ENCODE measurements around the gene SLF1. TPM values are rescaled to one million over a fixed set of nuclear protein-coding genes. Genes with fewer than 3 reads are reported as not detected.

Gene SLF1
- total and polyA plus RNA-seq, 2 donors (not counting 1 experiment from before 2014, with no cell fraction given) = 3.5 to 15.2 TPM

DNA sequence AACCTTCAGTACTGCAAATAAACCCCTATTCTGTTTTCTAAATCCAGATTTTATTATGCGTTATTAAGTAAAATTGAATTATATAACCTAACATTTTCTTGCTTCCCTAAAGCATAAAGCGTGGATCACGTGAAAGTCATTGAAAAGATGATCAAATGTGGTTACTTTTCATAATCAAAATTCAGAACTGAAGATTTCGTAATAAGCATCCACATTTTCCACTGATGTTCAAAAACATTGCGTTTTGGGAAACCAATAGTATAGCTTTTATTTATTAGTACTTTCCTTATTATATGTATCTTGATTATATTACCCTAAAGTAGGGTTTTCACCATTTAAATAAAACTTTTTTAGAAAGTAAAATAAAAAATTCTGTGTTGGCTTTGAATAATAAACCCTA is 1.8 kb downstream of the SLF1 start:
- Histone ChIP-seq H3K4me2 (replicated peaks; ENCODE audit: low read depth, low read length, poor library complexity, severe bottlenecking) (no peak overlapping the region), H2AFZ (ENCODE audit: insufficient read depth, low read depth, low read length, poor library complexity, severe bottlenecking) (no peak overlapping the region), H3K4me3 (ENCODE audit: control extremely low read depth in 1 of 5, extremely low read depth in 1 of 5, insufficient read depth in 1 of 5, low read depth in 2 of 5, low read length in 4 of 5) (no peak overlapping the region), H4K20me1 (ENCODE audit: control insufficient read depth, insufficient read depth, low read length, poor library complexity, severe bottlenecking) (no peaks in the 10 kb centered on the region), H3K27me3 (replicated peaks in 1 of 4; ENCODE audit: control extremely low read depth in 1 of 4, control insufficient read depth in 3 of 4, insufficient read depth in 4 of 4, low read length in 3 of 4) (no peaks in the 10 kb centered on the region), H3K79me2 (ENCODE audit: control insufficient read depth, insufficient read depth, low read length) (peaks cover 40% of the 10 kb centered on the region), H3K9ac (ENCODE audit: low read length) (no peak overlapping the region), H3K36me3 (replicated peaks in 1 of 2; ENCODE audit: control extremely low read depth in 1 of 2, control insufficient read depth in 1 of 2, extremely low read depth in 1 of 2, insufficient read depth in 2 of 2, low read length in 1 of 2) (peaks cover 0 to 2% of the 10 kb centered on the region in 2 experiments), H3K27ac (ENCODE audit: low read length in 2 of 2) (no peak overlapping the region), H3K9me3 (ENCODE audit: control extremely low read depth in 1 of 3, control insufficient read depth in 2 of 3, insufficient read depth in 1 of 3, low read length in 2 of 3) (no peaks in the 10 kb centered on the region), H3K4me1 (ENCODE audit: control insufficient read depth in 2 of 2, insufficient read depth in 2 of 2, low read length in 2 of 2) (peaks cover 18% of the 10 kb centered on the region in 2 donors)
- no peak overlapping the region for H3K27ac Mint-ChIP-seq
- H3K27me3 Mint-ChIP-seq = no peaks in the 10 kb centered on the region
- peaks cover 25% of the 10 kb centered on the region for H3K4me1 Mint-ChIP-seq
- ChIA-PET POLR2A (no interaction called here), CTCF (no interaction called here)
- ATAC-seq (ENCODE audit: low read depth) (no peak), DNase-seq (no peak)
- no peak for TF ChIP-seq EZH2 (IDR thresholded peaks at IDR 0.05; ENCODE audit: borderline replicate concordance, insufficient read depth, low read depth, low read length, poor library complexity, severe bottlenecking)
- TF ChIP-seq, protein P1, sequence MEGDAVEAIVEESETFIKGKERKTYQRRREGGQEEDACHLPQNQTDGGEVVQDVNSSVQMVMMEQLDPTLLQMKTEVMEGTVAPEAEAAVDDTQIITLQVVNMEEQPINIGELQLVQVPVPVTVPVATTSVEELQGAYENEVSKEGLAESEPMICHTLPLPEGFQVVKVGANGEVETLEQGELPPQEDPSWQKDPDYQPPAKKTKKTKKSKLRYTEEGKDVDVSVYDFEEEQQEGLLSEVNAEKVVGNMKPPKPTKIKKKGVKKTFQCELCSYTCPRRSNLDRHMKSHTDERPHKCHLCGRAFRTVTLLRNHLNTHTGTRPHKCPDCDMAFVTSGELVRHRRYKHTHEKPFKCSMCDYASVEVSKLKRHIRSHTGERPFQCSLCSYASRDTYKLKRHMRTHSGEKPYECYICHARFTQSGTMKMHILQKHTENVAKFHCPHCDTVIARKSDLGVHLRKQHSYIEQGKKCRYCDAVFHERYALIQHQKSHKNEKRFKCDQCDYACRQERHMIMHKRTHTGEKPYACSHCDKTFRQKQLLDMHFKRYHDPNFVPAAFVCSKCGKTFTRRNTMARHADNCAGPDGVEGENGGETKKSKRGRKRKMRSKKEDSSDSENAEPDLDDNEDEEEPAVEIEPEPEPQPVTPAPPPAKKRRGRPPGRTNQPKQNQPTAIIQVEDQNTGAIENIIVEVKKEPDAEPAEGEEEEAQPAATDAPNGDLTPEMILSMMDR (IDR thresholded peaks at IDR 0.05) = no peak
- no peak overlapping the region for H3K4me3 Mint-ChIP-seq
- no CpG with 5 or more reads among the region's 5 CpGs for WGBS (ENCODE audit: insufficient coverage)
- H3K9me3 Mint-ChIP-seq (ENCODE audit: insufficient read depth) = no peaks in the 10 kb centered on the region
- intact Hi-C loops (cut with micrococcal nuclease) = no loop called here

DNA sequence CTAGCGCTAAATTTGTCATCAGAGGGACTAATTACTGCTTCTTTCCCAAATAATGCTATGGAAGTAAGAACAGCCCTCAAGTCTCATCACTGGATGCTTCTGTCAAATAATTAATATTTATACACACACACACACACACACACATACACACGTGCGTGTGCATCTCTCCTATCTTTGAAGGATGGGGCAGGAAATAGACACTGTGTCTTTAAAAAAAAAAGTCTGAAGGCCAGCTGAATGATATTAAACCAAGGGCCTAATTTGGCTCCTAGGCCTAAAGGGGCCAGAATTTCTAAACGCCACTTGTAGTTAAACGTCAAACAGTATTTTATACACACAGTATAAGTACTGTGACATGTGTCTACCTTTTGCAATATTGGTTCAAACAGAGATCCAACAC is 3.3 kb downstream of the SLF1 start:
- peaks cover 45% of the 10 kb centered on the region for H3K79me2 ChIP-seq (ENCODE audit: control insufficient read depth, insufficient read depth, low read length)
- no peaks in the 10 kb centered on the region for H3K36me3 ChIP-seq (replicated peaks in 1 of 2; ENCODE audit: control extremely low read depth in 1 of 2, control insufficient read depth in 1 of 2, extremely low read depth in 1 of 2, insufficient read depth in 2 of 2, low read length in 1 of 2)
- intact Hi-C loops (cut with micrococcal nuclease) = no loop called here
- no peaks in the 10 kb centered on the region for H3K9me3 ChIP-seq (ENCODE audit: control extremely low read depth in 1 of 3, control insufficient read depth in 2 of 3, insufficient read depth in 1 of 3, low read length in 2 of 3)
- no peak for ATAC-seq (ENCODE audit: low read depth)
- no peaks in the 10 kb centered on the region for H4K20me1 ChIP-seq (ENCODE audit: control insufficient read depth, insufficient read depth, low read length, poor library complexity, severe bottlenecking)
- H3K4me2 ChIP-seq (replicated peaks; ENCODE audit: low read depth, low read length, poor library complexity, severe bottlenecking) = no peak overlapping the region
- H3K4me1 ChIP-seq (ENCODE audit: control insufficient read depth in 2 of 2, insufficient read depth in 2 of 2, low read length in 2 of 2) = peaks cover 18% of the 10 kb centered on the region in 2 donors
- H3K27ac ChIP-seq (ENCODE audit: low read length in 2 of 2) = no peak overlapping the region
- POLR2A ChIA-PET = no interaction called here
- H3K4me3 ChIP-seq (ENCODE audit: control extremely low read depth in 1 of 5, extremely low read depth in 1 of 5, insufficient read depth in 1 of 5, low read depth in 2 of 5, low read length in 4 of 5) = no peak overlapping the region
- H3K27ac Mint-ChIP-seq = no peak overlapping the region
- no peaks in the 10 kb centered on the region for H3K9me3 Mint-ChIP-seq (ENCODE audit: insufficient read depth)
- peaks cover 25% of the 10 kb centered on the region for H3K4me1 Mint-ChIP-seq
- CTCF ChIA-PET = no interaction called here
- H2AFZ ChIP-seq (ENCODE audit: insufficient read depth, low read depth, low read length, poor library complexity, severe bottlenecking) = no peak overlapping the region
- no peak overlapping the region for H3K9ac ChIP-seq (ENCODE audit: low read length)
- WGBS (ENCODE audit: insufficient coverage) = 100% methylated on average over 2 of the region's 5 CpGs
- H3K27me3 ChIP-seq (replicated peaks in 1 of 4; ENCODE audit: control extremely low read depth in 1 of 4, control insufficient read depth in 3 of 4, insufficient read depth in 4 of 4, low read length in 3 of 4) = no peaks in the 10 kb centered on the region
- no peak for TF ChIP-seq EZH2 (IDR thresholded peaks at IDR 0.05; ENCODE audit: borderline replicate concordance, insufficient read depth, low read depth, low read length, poor library complexity, severe bottlenecking)
- TF ChIP-seq, protein P1 (IDR thresholded peaks at IDR 0.05) = no peak
- no peak for DNase-seq
- no peaks in the 10 kb centered on the region for H3K27me3 Mint-ChIP-seq
- H3K4me3 Mint-ChIP-seq = no peak overlapping the region

Measured in B cell (primary cell).